HepG2 (cell line): ENCODE data around the gene FAM89B. TPM values are rescaled to one million over a fixed set of nuclear protein-coding genes. Genes with fewer than 3 reads are reported as not detected.

Experiments used
- AGO2 ChIP-seq: fragments of 200-400 bp; formaldehyde crosslinking; optimal IDR thresholded peaks from 2 replicates; pipeline ENCODE3; 2017; ENCODE audit warnings: mild to moderate bottlenecking, low read depth, low read length, moderate library complexity
- ATF5 ChIP-seq: sonication (generic); formaldehyde crosslinking; IDR thresholded peaks from 2 replicates; pipeline ENCODE4 v1.4.0; 2020; ENCODE audit warnings: mild to moderate bottlenecking, low read depth, missing genetic modification reagents
- BORCS8-MEF2B ChIP-seq: sonication (generic); formaldehyde crosslinking; IDR thresholded peaks from 2 replicates; pipeline ENCODE4 v1.8.0; 2022; ENCODE audit warnings: mild to moderate bottlenecking, missing genetic modification reagents
- KLF11 ChIP-seq: IDR thresholded peaks from 2 replicates; pipeline ENCODE4 v1.6.1; 2016; ENCODE audit warnings: missing compliant biosample characterization
- KLF9 ChIP-seq: IDR thresholded peaks from 2 replicates; pipeline ENCODE4 v1.6.1; 2016; ENCODE audit warnings: low read depth
- NFE2L1 ChIP-seq: sonication (generic); formaldehyde crosslinking; IDR thresholded peaks from 2 replicates; pipeline ENCODE4 v1.4.0; 2020; ENCODE audit warnings: missing genetic modification reagents, mild to moderate bottlenecking, borderline replicate concordance
- PRDM10 ChIP-seq: sonication (generic); formaldehyde crosslinking; IDR thresholded peaks from 2 replicates; pipeline ENCODE4 v1.4.0; 2020; ENCODE audit warnings: low read depth, missing genetic modification reagents
- TARDBP ChIP-seq: sonication (generic); formaldehyde crosslinking; IDR thresholded peaks from 2 replicates; pipeline ENCODE4 v1.8.0; 2022; ENCODE audit warnings: mild to moderate bottlenecking, missing genetic modification reagents
- ZNF318 ChIP-seq: sonication (generic); formaldehyde crosslinking; IDR thresholded peaks from 2 replicates; pipeline ENCODE4 v1.4.0; 2020; ENCODE audit warnings: mild to moderate bottlenecking, missing genetic modification reagents
- ZNF33B ChIP-seq: sonication (generic); formaldehyde crosslinking; IDR thresholded peaks from 2 replicates; pipeline ENCODE4 v1.5.1; 2020; ENCODE audit warnings: mild to moderate bottlenecking, missing genetic modification reagents
- ZNF552 ChIP-seq: sonication (generic); formaldehyde crosslinking; IDR thresholded peaks from 2 replicates; pipeline ENCODE4 v1.9.0; 2022; ENCODE audit warnings: missing genetic modification reagents, mild to moderate bottlenecking, borderline replicate concordance
- ZNF562 ChIP-seq: sonication (generic); formaldehyde crosslinking; IDR thresholded peaks from 2 replicates; pipeline ENCODE4 v1.8.0; 2022; ENCODE audit warnings: missing genetic modification reagents, borderline replicate concordance
- ZNF652 ChIP-seq: IDR thresholded peaks from 2 replicates; pipeline ENCODE4 v1.6.1; 2016; ENCODE audit warnings: low read depth, borderline replicate concordance
- ZNF670 ChIP-seq: sonication (generic); formaldehyde crosslinking; IDR thresholded peaks from 2 replicates; pipeline ENCODE4 v1.8.0; 2022; ENCODE audit warnings: mild to moderate bottlenecking, missing genetic modification reagents, borderline replicate concordance
- ZNF747 ChIP-seq: sonication (generic); formaldehyde crosslinking; IDR thresholded peaks from 2 replicates; pipeline ENCODE4 v1.8.1; 2023; ENCODE audit warnings: missing genetic modification reagents, mild to moderate bottlenecking, borderline replicate concordance
- ZSCAN12 ChIP-seq: sonication (generic); formaldehyde crosslinking; IDR thresholded peaks from 2 replicates; pipeline ENCODE4 v1.9.0; 2021; ENCODE audit warnings: mild to moderate bottlenecking, missing genetic modification reagents
- ZSCAN31 ChIP-seq: sonication (generic); formaldehyde crosslinking; IDR thresholded peaks from 2 replicates; pipeline ENCODE4 v1.5.0; 2020; ENCODE audit warnings: low read depth, mild to moderate bottlenecking, missing genetic modification reagents
- polyA plus RNA-seq, 8 experiments: library from polyadenylated mRNA; depleted of rRNA in 3 of 8; stranded (reverse) in 7 of 8; unstranded in 1 of 8; fragments of >200 nt; fragmentation: Illumina TruSeq in 4 of 8; extraction: Trizol in 4 of 8; gene quantifications; 2 replicates each; pipeline versions ENCODE4 v1.2.1 to v1.2.3, GENCODE V29; 2011 to 2016; ENCODE audit warnings: low read depth in 4 of 8, missing spikeins in 1 of 8, mixed read lengths in 1 of 8; ENCODE audit not compliant: insufficient read depth in 1 of 8
- total RNA-seq, 5 experiments: library from RNA; depleted of rRNA; stranded (reverse); fragments of >200 nt; fragmentation: Illumina TruSeq; extraction: Trizol; gene quantifications; 2 replicates each; pipeline ENCODE4 v1.2.3, GENCODE V29; 2016; ENCODE audit warnings: low read depth in 1 of 5

Gene FAM89B
- total and polyA plus RNA-seq, 2 of the 13 experiments (the other 11 are each of a cell fraction or from before 2014, with no cell fraction given): 5.7 to 8.0 TPM

DNA sequence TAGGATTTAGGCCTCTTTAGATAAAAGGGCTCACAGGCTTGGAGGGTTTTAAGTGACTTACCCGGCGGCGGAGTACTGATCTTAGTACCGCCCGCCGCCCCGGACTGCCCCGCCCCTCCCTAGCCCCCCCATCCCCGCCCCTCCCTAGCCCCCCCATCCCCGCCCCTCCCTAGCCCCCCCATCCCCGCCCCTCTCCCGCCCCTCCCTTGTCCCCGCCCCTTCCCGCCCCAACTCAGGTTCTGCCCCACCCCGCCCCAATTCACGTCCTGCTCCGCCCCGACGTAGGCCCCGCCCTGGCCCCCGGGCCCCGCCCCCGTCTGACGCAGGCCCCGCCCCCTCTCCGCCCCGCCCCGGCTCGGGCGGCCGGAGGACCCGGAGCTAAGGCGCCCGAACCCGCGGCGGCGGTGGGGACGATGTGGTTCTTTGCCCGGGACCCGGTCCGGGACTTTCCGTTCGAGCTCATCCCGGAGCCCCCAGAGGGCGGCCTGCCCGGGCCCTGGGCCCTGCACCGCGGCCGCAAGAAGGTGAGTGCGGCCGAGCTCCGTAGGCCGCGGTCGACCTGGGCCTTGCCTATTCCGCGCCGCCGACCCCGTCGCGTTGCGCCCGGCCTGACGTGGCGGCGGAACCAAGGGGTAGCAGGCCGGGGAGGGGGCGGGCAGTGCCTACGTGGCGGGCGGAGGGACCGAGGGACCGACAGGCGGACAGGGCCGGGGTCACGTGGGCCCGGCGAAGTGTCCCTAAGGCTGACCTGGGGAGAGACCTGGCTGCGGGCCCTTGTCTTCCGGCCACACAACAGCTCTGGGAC, 47.4 kb upstream of the FAM89B start, which contains the start of gene SCYL1 (continued):
- TF ChIP-seq PRDM10: no peak
- 0 out of 2 replicates have a peak, but pooled peaks have one; percentile 54 for TF ChIP-seq ZNF33B (CRISPR knock-in tag)
- no peak for TF ChIP-seq ZNF318 (CRISPR knock-in tag)
- no peak for TF ChIP-seq ZNF652 (CRISPR knock-in tag)
- peak; percentile 77; the same call in 1 of the 2 replicates for TF ChIP-seq BORCS8-MEF2B (CRISPR knock-in tag)
- TF ChIP-seq ZSCAN12 (CRISPR knock-in tag): no peak
- no peak for TF ChIP-seq NFE2L1 (CRISPR knock-in tag)
- no peak for TF ChIP-seq KLF9 (CRISPR knock-in tag)
- TF ChIP-seq ZSCAN31: no peak
- TF ChIP-seq ZNF562 (CRISPR knock-in tag): no peak
- TF ChIP-seq ZNF552 (CRISPR knock-in tag): no peak
- TF ChIP-seq KLF11 (CRISPR knock-in tag): no peak
- TF ChIP-seq AGO2: peak; percentile 73
- no peak for TF ChIP-seq ZNF670 (CRISPR knock-in tag)
- TF ChIP-seq ZNF747 (CRISPR knock-in tag): peak; percentile 83; the same call in 1 of the 2 replicates
- 0 out of 2 replicates have a peak, but pooled peaks have one; percentile 56 for TF ChIP-seq TARDBP (CRISPR knock-in tag)
- no peak for TF ChIP-seq ATF5 (CRISPR knock-in tag)
